ENCODE measurements around the gene RWDD4.

RWDD4 gene

GRCh38 chr4:183626168-183626567 lies 32.8 kb downstream of the RWDD4 start:
- Histone ChIP-seq H3K9me3 (ENCODE audit: severe bottlenecking) (no peaks in the 10 kb centered on the region), H3K27ac (ENCODE audit: poor library complexity, severe bottlenecking) (no peak overlapping the region), H3K27me3 (ENCODE audit: insufficient read depth, poor library complexity, severe bottlenecking) (no peaks in the 10 kb centered on the region), H3K4me1 (ENCODE audit: insufficient read depth, poor library complexity, severe bottlenecking) (no peaks in the 10 kb centered on the region), H3K36me3 (ENCODE audit: low read depth) (no peaks in the 10 kb centered on the region), H3K4me3 (ENCODE audit: severe bottlenecking) (no peak overlapping the region)
- DNase-seq (ENCODE audit: low spot score), result no peak
- ATAC-seq (ENCODE audit: low read depth), result no peak
- no peak for TF ChIP-seq CTCF (IDR thresholded peaks at IDR 0.05; ENCODE audit: poor library complexity, severe bottlenecking)

- Histone ChIP-seq H3K27me3 (ENCODE audit: insufficient read depth, poor library complexity, severe bottlenecking) (no peaks in the 10 kb centered on the region), H3K9me3 (ENCODE audit: severe bottlenecking) (no peaks in the 10 kb centered on the region), H3K4me3 (ENCODE audit: severe bottlenecking) (no peak overlapping the region), H3K4me1 (ENCODE audit: insufficient read depth, poor library complexity, severe bottlenecking) (no peaks in the 10 kb centered on the region), H3K27ac (ENCODE audit: poor library complexity, severe bottlenecking) (no peak overlapping the region), H3K36me3 (ENCODE audit: low read depth) (no peaks in the 10 kb centered on the region)
- no peak for DNase-seq (ENCODE audit: low spot score)
- ATAC-seq (ENCODE audit: low read depth), result peak; percentile 63
- no peak for TF ChIP-seq CTCF (IDR thresholded peaks at IDR 0.05; ENCODE audit: poor library complexity, severe bottlenecking)
Observed at GRCh38 chr4:183624548-183624947, 34.4 kb downstream of the RWDD4 start.

DNA sequence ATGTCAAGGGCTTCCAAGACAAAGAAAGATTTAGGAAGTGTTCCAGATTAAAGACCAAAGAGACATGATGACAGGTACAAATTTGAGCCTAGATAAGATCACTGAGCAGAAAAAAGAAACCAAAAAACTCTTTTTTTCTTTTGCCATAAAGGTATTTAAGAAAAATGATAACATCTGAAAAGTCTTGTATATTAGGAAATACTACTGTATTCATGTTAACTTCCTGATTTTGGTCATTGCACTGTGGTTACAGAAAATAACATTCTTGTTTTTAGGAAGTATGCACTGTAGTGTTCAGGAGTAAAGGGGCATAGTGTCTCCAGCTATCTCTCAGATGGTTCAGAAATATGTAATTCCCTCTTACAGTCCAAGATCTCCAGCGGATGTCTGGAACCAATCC lies 37.1 kb downstream of the RWDD4 start:
- no peak overlapping the region for H3K27ac ChIP-seq (ENCODE audit: poor library complexity, severe bottlenecking)
- no peak for ATAC-seq (ENCODE audit: low read depth)
- no peak for DNase-seq (ENCODE audit: low spot score)

DNA sequence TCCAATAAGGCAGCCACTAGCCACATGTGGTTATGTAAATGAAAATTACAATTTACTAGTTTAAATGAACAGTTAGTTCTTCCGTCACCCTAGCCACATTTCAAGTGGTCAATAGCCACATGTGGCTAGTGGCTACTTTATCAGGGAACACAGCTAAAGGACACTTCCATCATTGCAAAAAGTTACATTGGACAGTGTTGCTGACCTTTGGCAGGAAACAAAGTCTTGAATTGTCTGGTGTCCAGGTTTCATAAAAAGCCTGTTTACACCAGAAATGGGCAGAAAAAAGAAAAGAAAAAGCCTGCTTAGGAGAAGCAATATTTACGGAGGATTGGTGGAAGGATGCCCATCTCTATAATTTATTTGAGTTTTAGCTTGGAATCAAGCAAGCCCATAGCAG lies 38.6 kb downstream of the RWDD4 start:
- ATAC-seq (ENCODE audit: low read depth) (no peak), DNase-seq (ENCODE audit: low spot score) (no peak)
- H3K9me3 ChIP-seq (ENCODE audit: severe bottlenecking), result no peaks in the 10 kb centered on the region
- TF ChIP-seq CTCF (IDR thresholded peaks at IDR 0.05; ENCODE audit: poor library complexity, severe bottlenecking), result no peak
- H3K27me3 ChIP-seq (ENCODE audit: insufficient read depth, poor library complexity, severe bottlenecking), result no peaks in the 10 kb centered on the region
- no peaks in the 10 kb centered on the region for H3K4me1 ChIP-seq (ENCODE audit: insufficient read depth, poor library complexity, severe bottlenecking)
- H3K4me3 ChIP-seq (ENCODE audit: severe bottlenecking), result no peak overlapping the region
- no peaks in the 10 kb centered on the region for H3K36me3 ChIP-seq (ENCODE audit: low read depth)
- no peak overlapping the region for H3K27ac ChIP-seq (ENCODE audit: poor library complexity, severe bottlenecking)

More for the DNA sequence above, 37.1 kb downstream of the RWDD4 start:
- Histone ChIP-seq H3K36me3 (ENCODE audit: low read depth) (no peaks in the 10 kb centered on the region), H3K4me3 (ENCODE audit: severe bottlenecking) (no peak overlapping the region), H3K4me1 (ENCODE audit: insufficient read depth, poor library complexity, severe bottlenecking) (no peaks in the 10 kb centered on the region), H3K9me3 (ENCODE audit: severe bottlenecking) (no peaks in the 10 kb centered on the region), H3K27me3 (ENCODE audit: insufficient read depth, poor library complexity, severe bottlenecking) (no peaks in the 10 kb centered on the region)
- no peak for TF ChIP-seq CTCF (IDR thresholded peaks at IDR 0.05; ENCODE audit: poor library complexity, severe bottlenecking)

GRCh38 chr4:183618681-183619080 lies 40.3 kb downstream of the RWDD4 start:
- Histone ChIP-seq H3K27me3 (ENCODE audit: insufficient read depth, poor library complexity, severe bottlenecking) (no peaks in the 10 kb centered on the region), H3K9me3 (ENCODE audit: severe bottlenecking) (no peaks in the 10 kb centered on the region), H3K4me1 (ENCODE audit: insufficient read depth, poor library complexity, severe bottlenecking) (no peaks in the 10 kb centered on the region), H3K27ac (ENCODE audit: poor library complexity, severe bottlenecking) (no peak overlapping the region), H3K36me3 (ENCODE audit: low read depth) (no peaks in the 10 kb centered on the region), H3K4me3 (ENCODE audit: severe bottlenecking) (no peak overlapping the region)
- no peak for DNase-seq (ENCODE audit: low spot score)
- no peak for TF ChIP-seq CTCF (IDR thresholded peaks at IDR 0.05; ENCODE audit: poor library complexity, severe bottlenecking)
- ATAC-seq (ENCODE audit: low read depth), result no peak
